ENCODE data around the gene SFTPA2. TPM values are rescaled to one million over a fixed set of nuclear protein-coding genes. Genes with fewer than 3 reads are reported as not detected.
"Not testable (repeated sequence)": the region's sequence is repeated elsewhere in the genome, so short reads cannot be mapped to it uniquely, and the experiment has no call there.

Gene SFTPA2
- total RNA-seq, 1 donor from 2014 or later: 13,814 TPM

GRCh38 chr10:79601939-79602338, 41.7 kb upstream of the SFTPA2 start:
- Histone ChIP-seq H3K36me3 (no peaks in the 10 kb centered on the region), H3K27ac (no peak overlapping the region), H3K4me1 (peaks cover 7% of the 10 kb centered on the region), H3K27me3 (no peaks in the 10 kb centered on the region), H3K4me3 (no peak overlapping the region), H3K9me3 (peaks cover 4% of the 10 kb centered on the region)
- intact Hi-C loops (cut with DNase I): no loop called here
- TF ChIP-seq, protein P1, sequence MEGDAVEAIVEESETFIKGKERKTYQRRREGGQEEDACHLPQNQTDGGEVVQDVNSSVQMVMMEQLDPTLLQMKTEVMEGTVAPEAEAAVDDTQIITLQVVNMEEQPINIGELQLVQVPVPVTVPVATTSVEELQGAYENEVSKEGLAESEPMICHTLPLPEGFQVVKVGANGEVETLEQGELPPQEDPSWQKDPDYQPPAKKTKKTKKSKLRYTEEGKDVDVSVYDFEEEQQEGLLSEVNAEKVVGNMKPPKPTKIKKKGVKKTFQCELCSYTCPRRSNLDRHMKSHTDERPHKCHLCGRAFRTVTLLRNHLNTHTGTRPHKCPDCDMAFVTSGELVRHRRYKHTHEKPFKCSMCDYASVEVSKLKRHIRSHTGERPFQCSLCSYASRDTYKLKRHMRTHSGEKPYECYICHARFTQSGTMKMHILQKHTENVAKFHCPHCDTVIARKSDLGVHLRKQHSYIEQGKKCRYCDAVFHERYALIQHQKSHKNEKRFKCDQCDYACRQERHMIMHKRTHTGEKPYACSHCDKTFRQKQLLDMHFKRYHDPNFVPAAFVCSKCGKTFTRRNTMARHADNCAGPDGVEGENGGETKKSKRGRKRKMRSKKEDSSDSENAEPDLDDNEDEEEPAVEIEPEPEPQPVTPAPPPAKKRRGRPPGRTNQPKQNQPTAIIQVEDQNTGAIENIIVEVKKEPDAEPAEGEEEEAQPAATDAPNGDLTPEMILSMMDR (IDR thresholded peaks at IDR 0.05): no peak
- DNase-seq (no peak), ATAC-seq (no peak)

- H3K27ac ChIP-seq; DNase-seq; ATAC-seq; H3K4me3 ChIP-seq; H3K4me1 ChIP-seq; H3K9me3 ChIP-seq; intact Hi-C loops (cut with DNase I); H3K27me3 ChIP-seq; H3K36me3 ChIP-seq: not testable (repeated sequence)
These were observed 39.4 kb upstream of the SFTPA2 start for GRCh38 chr10:79599644-79600043.

DNA sequence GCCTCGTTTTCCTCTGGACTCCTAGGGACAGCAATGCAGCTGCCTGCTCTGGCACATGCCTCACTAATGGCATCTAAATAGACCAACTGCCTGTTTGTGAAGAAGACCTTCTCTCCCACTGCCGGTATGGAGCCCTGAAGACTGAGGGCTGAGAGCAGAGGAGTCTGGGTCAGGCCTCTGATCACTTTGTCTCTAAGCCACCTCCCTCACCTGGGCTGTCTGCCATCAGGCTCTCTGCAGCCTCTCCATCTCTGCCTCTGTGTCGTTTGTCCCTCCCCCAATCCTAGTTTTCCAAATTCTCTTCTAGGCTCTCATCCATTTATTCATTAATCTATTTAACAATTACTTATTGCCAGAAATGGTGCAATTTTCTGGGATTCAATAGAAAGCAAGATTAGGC, 35.3 kb upstream of the SFTPA2 start:
- H3K36me3 ChIP-seq: no peaks in the 10 kb centered on the region
- no peak for DNase-seq
- ATAC-seq: peak; percentile 53
- intact Hi-C loops (cut with DNase I): no loop called here
- H3K27me3 ChIP-seq: no peaks in the 10 kb centered on the region
- TF ChIP-seq, protein P1 (IDR thresholded peaks at IDR 0.05): no peak
- no peak overlapping the region for H3K4me3 ChIP-seq
- no peaks in the 10 kb centered on the region for H3K4me1 ChIP-seq
- H3K27ac ChIP-seq: no peak overlapping the region
- peaks cover 4% of the 10 kb centered on the region for H3K9me3 ChIP-seq

GRCh38 chr10:79594565-79594964, 34.4 kb upstream of the SFTPA2 start:
- H3K4me3 ChIP-seq, H3K27me3 ChIP-seq: not testable (repeated sequence)
- ATAC-seq: peak; percentile 42

GRCh38 chr10:79593377-79593776, 33.2 kb upstream of the SFTPA2 start:
- no peaks in the 10 kb centered on the region for H3K36me3 ChIP-seq
- DNase-seq: no peak
- peaks cover 3% of the 10 kb centered on the region for H3K9me3 ChIP-seq
- TF ChIP-seq, protein P1 (IDR thresholded peaks at IDR 0.05): no peak
- peak; percentile 39 for ATAC-seq
- no peak overlapping the region for H3K4me3 ChIP-seq
- H3K4me1 ChIP-seq: no peaks in the 10 kb centered on the region
- H3K27me3 ChIP-seq: no peaks in the 10 kb centered on the region
- intact Hi-C loops (cut with DNase I): no loop called here
- no peak overlapping the region for H3K27ac ChIP-seq

More at GRCh38 chr10:79594565-79594964, 34.4 kb upstream of the SFTPA2 start:
- H3K9me3 ChIP-seq; H3K36me3 ChIP-seq; DNase-seq; H3K27ac ChIP-seq; intact Hi-C loops (cut with DNase I); H3K4me1 ChIP-seq: not testable (repeated sequence)

- Histone ChIP-seq H3K4me3 (no peak overlapping the region), H3K9me3 (no peaks in the 10 kb centered on the region), H3K36me3 (no peaks in the 10 kb centered on the region), H3K4me1 (no peaks in the 10 kb centered on the region), H3K27ac (peak overlapping the region; percentile 42), H3K27me3 (no peaks in the 10 kb centered on the region)
- intact Hi-C loops (cut with DNase I): no loop called here
- no peak for DNase-seq
- peak; percentile 76 for ATAC-seq
- TF ChIP-seq, protein P1 (IDR thresholded peaks at IDR 0.05): no peak
These were observed 28.6 kb upstream of the SFTPA2 start for GRCh38 chr10:79588800-79589199.

DNA sequence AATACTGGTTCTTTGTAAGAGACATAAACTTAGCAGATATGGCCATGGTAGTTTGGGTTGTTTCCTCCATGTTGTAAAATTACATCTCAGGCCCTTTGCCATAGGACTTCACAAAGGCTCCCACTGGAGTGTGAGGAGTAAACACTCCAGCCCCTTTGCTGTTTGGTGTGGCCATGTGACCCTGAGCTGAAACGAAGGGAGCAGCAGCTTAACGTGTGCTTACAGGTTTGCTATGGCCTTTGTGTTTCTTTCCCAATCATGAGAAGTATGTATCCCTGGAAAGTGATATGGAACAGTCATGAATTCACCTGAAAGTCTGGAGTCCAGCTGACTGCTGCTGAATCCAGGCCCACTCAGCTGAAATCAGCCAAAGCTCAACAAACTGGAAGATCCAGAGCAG, 26.7 kb upstream of the SFTPA2 start:
- H3K4me3 ChIP-seq: no peak overlapping the region
- ATAC-seq (peak; percentile 62), DNase-seq (no peak)
- intact Hi-C loops (cut with DNase I): no loop called here
- no peaks in the 10 kb centered on the region for H3K36me3 ChIP-seq
- no peak overlapping the region for H3K27ac ChIP-seq
- TF ChIP-seq, protein P1 (IDR thresholded peaks at IDR 0.05): no peak
- no peaks in the 10 kb centered on the region for H3K4me1 ChIP-seq
- H3K27me3 ChIP-seq: no peaks in the 10 kb centered on the region
- H3K9me3 ChIP-seq: no peaks in the 10 kb centered on the region
